ENCODE measurements around the gene MACO1.

Gene MACO1

DNA sequence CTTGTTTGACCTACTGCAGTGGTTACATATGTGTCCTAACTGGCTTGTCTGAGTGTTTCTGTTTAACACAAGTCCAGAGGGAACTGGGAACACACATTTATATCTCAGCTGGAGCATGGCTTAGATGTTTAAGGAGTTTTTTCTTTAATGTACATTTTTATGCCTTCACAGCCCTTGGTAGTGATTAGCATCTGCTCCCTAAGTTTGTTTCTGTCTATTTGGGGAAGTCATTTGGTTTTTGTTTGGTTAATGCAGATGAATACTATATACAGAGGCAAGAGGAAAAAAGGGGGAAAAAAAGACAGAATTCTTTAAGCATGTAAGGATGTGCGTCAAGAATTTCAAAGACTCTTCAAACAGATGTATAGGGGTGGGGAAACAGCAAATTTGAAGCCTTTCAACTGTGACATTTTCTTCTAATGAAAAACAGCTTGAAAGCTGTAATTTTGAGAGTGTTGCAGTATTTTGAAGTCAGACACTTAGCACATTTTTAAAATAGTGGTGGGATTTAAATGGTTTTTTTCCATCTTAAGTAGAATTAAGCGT, 15.4 kb downstream of the MACO1 start:
- Histone ChIP-seq H3K36me3 (replicated peaks; ENCODE audit: insufficient read depth, low read length) (no peaks in the 10 kb centered on the region; the same call in 1 of the 2 replicates), H3K4me2 (ENCODE audit: low read depth, low read length) (no peak overlapping the region), H3K9me3 (replicated peaks; ENCODE audit: insufficient read depth, low read length) (no peaks in the 10 kb centered on the region), H3F3A (ENCODE audit: insufficient read depth, low read length) (no peaks in the 10 kb centered on the region), H2AFZ (ENCODE audit: low read length) (no peak overlapping the region), H3K4me3 (ENCODE audit: low read length) (no peak overlapping the region), H3K9me2 (replicated peaks; ENCODE audit: insufficient read depth, low read length) (no peaks in the 10 kb centered on the region), H3K9ac (ENCODE audit: low read length) (no peak overlapping the region), H3K4me1 (ENCODE audit: low read length) (no peaks in the 10 kb centered on the region), H3K27ac (ENCODE audit: low read length) (no peak overlapping the region), H4K20me1 (ENCODE audit: insufficient read depth, low read length) (no peaks in the 10 kb centered on the region), H3K27me3 (replicated peaks; ENCODE audit: insufficient read depth, low read length) (no peaks in the 10 kb centered on the region), H3K79me2 (ENCODE audit: low read length) (peaks cover 17% of the 10 kb centered on the region)
- no peak for DNase-seq
- TF ChIP-seq EZH2phosphoT487 (IDR thresholded peaks at IDR 0.05; ENCODE audit: low read length), result no peak
- TF ChIP-seq EZH2 (optimal IDR thresholded peaks at IDR 0.05; ENCODE audit: low read depth, low read length), result no peak
- TF ChIP-seq, protein P1, sequence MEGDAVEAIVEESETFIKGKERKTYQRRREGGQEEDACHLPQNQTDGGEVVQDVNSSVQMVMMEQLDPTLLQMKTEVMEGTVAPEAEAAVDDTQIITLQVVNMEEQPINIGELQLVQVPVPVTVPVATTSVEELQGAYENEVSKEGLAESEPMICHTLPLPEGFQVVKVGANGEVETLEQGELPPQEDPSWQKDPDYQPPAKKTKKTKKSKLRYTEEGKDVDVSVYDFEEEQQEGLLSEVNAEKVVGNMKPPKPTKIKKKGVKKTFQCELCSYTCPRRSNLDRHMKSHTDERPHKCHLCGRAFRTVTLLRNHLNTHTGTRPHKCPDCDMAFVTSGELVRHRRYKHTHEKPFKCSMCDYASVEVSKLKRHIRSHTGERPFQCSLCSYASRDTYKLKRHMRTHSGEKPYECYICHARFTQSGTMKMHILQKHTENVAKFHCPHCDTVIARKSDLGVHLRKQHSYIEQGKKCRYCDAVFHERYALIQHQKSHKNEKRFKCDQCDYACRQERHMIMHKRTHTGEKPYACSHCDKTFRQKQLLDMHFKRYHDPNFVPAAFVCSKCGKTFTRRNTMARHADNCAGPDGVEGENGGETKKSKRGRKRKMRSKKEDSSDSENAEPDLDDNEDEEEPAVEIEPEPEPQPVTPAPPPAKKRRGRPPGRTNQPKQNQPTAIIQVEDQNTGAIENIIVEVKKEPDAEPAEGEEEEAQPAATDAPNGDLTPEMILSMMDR (IDR thresholded peaks at IDR 0.05; ENCODE audit: low read length), result no peak

DNA sequence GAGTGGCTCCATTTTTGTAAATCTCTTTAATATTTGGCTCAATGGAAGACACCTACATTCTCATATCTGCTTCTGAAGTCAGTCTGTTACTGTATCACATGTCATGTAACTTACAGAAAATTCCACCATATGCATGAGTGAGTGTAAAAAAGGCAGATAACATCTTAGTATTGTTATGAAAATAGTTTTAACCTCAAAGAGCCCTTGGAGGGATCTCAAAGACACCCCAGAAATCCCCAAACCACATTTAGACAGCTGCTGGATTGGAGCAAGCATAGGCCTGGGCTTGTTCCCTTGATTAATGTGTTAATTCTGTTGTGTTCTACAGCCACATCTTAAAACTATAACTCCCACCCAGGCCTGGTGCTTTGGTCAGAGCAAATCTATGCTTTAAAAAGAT, 16.9 kb downstream of the MACO1 start:
- Histone ChIP-seq H3K4me1 (ENCODE audit: low read length) (no peaks in the 10 kb centered on the region), H3K4me3 (ENCODE audit: low read length) (no peak overlapping the region), H3K4me2 (ENCODE audit: low read depth, low read length) (no peak overlapping the region), H2AFZ (ENCODE audit: low read length) (no peak overlapping the region), H3K27ac (ENCODE audit: low read length) (no peak overlapping the region), H3K79me2 (ENCODE audit: low read length) (peaks cover 8% of the 10 kb centered on the region), H3K27me3 (replicated peaks; ENCODE audit: insufficient read depth, low read length) (no peaks in the 10 kb centered on the region), H3K9me3 (replicated peaks; ENCODE audit: insufficient read depth, low read length) (no peaks in the 10 kb centered on the region), H3K9ac (ENCODE audit: low read length) (no peak overlapping the region), H3K9me2 (replicated peaks; ENCODE audit: insufficient read depth, low read length) (no peaks in the 10 kb centered on the region), H3F3A (ENCODE audit: insufficient read depth, low read length) (no peaks in the 10 kb centered on the region), H4K20me1 (ENCODE audit: insufficient read depth, low read length) (no peaks in the 10 kb centered on the region), H3K36me3 (replicated peaks; ENCODE audit: insufficient read depth, low read length) (no peaks in the 10 kb centered on the region; the same call in 1 of the 2 replicates)
- no peak for TF ChIP-seq EZH2 (optimal IDR thresholded peaks at IDR 0.05; ENCODE audit: low read depth, low read length)
- TF ChIP-seq, protein P1 (IDR thresholded peaks at IDR 0.05; ENCODE audit: low read length), result no peak
- TF ChIP-seq EZH2phosphoT487 (IDR thresholded peaks at IDR 0.05; ENCODE audit: low read length), result no peak
- no peak for DNase-seq

DNA sequence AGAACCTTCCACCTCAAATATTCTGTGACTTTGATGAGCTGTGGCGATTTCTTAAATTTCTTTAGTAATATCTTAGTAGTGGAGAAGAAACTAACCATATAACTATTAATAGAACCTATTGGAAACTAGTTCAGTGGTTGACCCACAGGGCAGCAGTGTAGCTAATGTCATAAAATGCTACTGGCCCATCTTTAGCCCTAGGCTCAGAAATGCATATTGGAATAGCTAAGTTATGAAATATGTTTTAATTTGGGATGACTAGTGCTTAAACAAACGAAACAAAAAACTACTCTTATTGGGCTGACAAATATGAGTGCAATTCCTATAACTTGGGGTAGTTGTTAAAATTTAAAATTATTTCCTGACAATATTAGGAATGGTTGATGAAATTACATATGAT, 20.2 kb downstream of the MACO1 start:
- no peaks in the 10 kb centered on the region for H3K9me2 ChIP-seq (replicated peaks; ENCODE audit: insufficient read depth, low read length)
- H3K9me3 ChIP-seq (replicated peaks; ENCODE audit: insufficient read depth, low read length), result no peaks in the 10 kb centered on the region
- no peak for DNase-seq
- H3F3A ChIP-seq (ENCODE audit: insufficient read depth, low read length), result no peaks in the 10 kb centered on the region
- H3K4me3 ChIP-seq (ENCODE audit: low read length), result no peak overlapping the region
- no peaks in the 10 kb centered on the region for H3K79me2 ChIP-seq (ENCODE audit: low read length)
- no peak overlapping the region for H2AFZ ChIP-seq (ENCODE audit: low read length)
- no peaks in the 10 kb centered on the region for H4K20me1 ChIP-seq (ENCODE audit: insufficient read depth, low read length)
- H3K4me2 ChIP-seq (ENCODE audit: low read depth, low read length), result no peak overlapping the region
- no peak overlapping the region for H3K9ac ChIP-seq (ENCODE audit: low read length)
- no peak overlapping the region for H3K27ac ChIP-seq (ENCODE audit: low read length)
- no peaks in the 10 kb centered on the region for H3K27me3 ChIP-seq (replicated peaks; ENCODE audit: insufficient read depth, low read length)
- TF ChIP-seq EZH2 (optimal IDR thresholded peaks at IDR 0.05; ENCODE audit: low read depth, low read length), result no peak
- no peaks in the 10 kb centered on the region; the same call in 1 of the 2 replicates for H3K36me3 ChIP-seq (replicated peaks; ENCODE audit: insufficient read depth, low read length)
- no peaks in the 10 kb centered on the region for H3K4me1 ChIP-seq (ENCODE audit: low read length)

DNA sequence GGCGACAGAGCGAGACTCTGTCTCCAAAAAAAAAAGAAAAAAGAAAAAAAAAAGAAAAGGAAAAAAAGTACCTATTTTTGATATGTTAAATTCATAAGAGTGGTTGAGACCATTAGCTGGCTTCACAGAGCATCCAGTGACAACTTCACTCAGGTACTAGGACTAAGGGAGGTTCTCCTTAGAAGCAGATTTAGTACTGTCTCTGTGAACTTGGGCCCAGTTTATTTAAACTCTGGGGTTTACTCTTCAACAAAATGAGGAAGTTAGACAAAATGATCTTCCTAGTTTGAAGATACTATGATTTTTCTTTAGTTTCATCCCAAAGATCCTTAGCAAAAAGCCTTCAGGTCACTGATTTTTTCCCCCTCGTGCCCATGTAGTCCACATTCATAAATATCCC, 21.2 kb downstream of the MACO1 start:
- Histone ChIP-seq H3K27ac (ENCODE audit: low read length) (no peak overlapping the region), H3K27me3 (replicated peaks; ENCODE audit: insufficient read depth, low read length) (no peaks in the 10 kb centered on the region), H3K79me2 (ENCODE audit: low read length) (no peaks in the 10 kb centered on the region), H3K9ac (ENCODE audit: low read length) (no peak overlapping the region), H4K20me1 (ENCODE audit: insufficient read depth, low read length) (no peaks in the 10 kb centered on the region), H3K9me2 (replicated peaks; ENCODE audit: insufficient read depth, low read length) (no peaks in the 10 kb centered on the region), H3K4me1 (ENCODE audit: low read length) (no peaks in the 10 kb centered on the region), H3K9me3 (replicated peaks; ENCODE audit: insufficient read depth, low read length) (no peaks in the 10 kb centered on the region), H3K36me3 (replicated peaks; ENCODE audit: insufficient read depth, low read length) (no peaks in the 10 kb centered on the region; the same call in 1 of the 2 replicates), H3F3A (ENCODE audit: insufficient read depth, low read length) (no peaks in the 10 kb centered on the region), H3K4me3 (ENCODE audit: low read length) (no peak overlapping the region), H2AFZ (ENCODE audit: low read length) (no peak overlapping the region), H3K4me2 (ENCODE audit: low read depth, low read length) (no peak overlapping the region)
- TF ChIP-seq, protein P1 (IDR thresholded peaks at IDR 0.05; ENCODE audit: low read length), result no peak
- TF ChIP-seq EZH2 (optimal IDR thresholded peaks at IDR 0.05; ENCODE audit: low read depth, low read length) (no peak), EZH2phosphoT487 (IDR thresholded peaks at IDR 0.05; ENCODE audit: low read length) (no peak)
- DNase-seq, result no peak

Data from MM.1S (cell line).